ENCODE data around the gene STAG1. TPM values are rescaled to one million over a fixed set of nuclear protein-coding genes. Genes with fewer than 3 reads are reported as not detected.

The STAG1 gene
- total RNA-seq, 4 donors from 2014 or later: 39.3 to 53.3 (median 51.3) TPM

- no peaks in the 10 kb centered on the region for H3K9me3 ChIP-seq
- no peaks in the 10 kb centered on the region for H3K4me1 ChIP-seq
- H3K27me3 ChIP-seq: no peaks in the 10 kb centered on the region
- H3K27ac ChIP-seq: no peak overlapping the region
- no peak overlapping the region for H3K4me3 ChIP-seq
- TF ChIP-seq EP300 (IDR thresholded peaks at IDR 0.05) (no peak), POLR2AphosphoS5 (IDR thresholded peaks at IDR 0.05) (no peak), POLR2A (IDR thresholded peaks at IDR 0.05) (no peak), CTCF (IDR thresholded peaks at IDR 0.05) (no peak)
- H3K36me3 ChIP-seq: no peaks in the 10 kb centered on the region
- no peak for ATAC-seq
Observed at GRCh38 chr3:136546720-136547119, 205.5 kb downstream of the STAG1 start.

- no peak overlapping the region for H3K27ac ChIP-seq
- no peaks in the 10 kb centered on the region for H3K27me3 ChIP-seq
- no peak for ATAC-seq
- no peaks in the 10 kb centered on the region for H3K9me3 ChIP-seq
- TF ChIP-seq EP300 (IDR thresholded peaks at IDR 0.05) (no peak), CTCF (IDR thresholded peaks at IDR 0.05) (peak in 1 of 4 experiments; percentile 22)
- no peaks in the 10 kb centered on the region for H3K36me3 ChIP-seq
- H3K4me3 ChIP-seq: no peak overlapping the region
- H3K4me1 ChIP-seq: no peaks in the 10 kb centered on the region
- 50 to 53% methylated on average over 3 of the region's 3 CpGs for WGBS, 2 donors (ENCODE audit: low coverage in 1 of 2)
Observed at GRCh38 chr3:136545664-136546268, 206.4 kb downstream of the STAG1 start.

- no peaks in the 10 kb centered on the region for H3K27me3 ChIP-seq
- no peaks in the 10 kb centered on the region for H3K36me3 ChIP-seq
- H3K9me3 ChIP-seq: no peaks in the 10 kb centered on the region
- TF ChIP-seq CTCF (IDR thresholded peaks at IDR 0.05) (no peak), POLR2A (IDR thresholded peaks at IDR 0.05) (no peak), POLR2AphosphoS5 (IDR thresholded peaks at IDR 0.05) (no peak), EP300 (IDR thresholded peaks at IDR 0.05) (no peak)
- no peak overlapping the region for H3K4me3 ChIP-seq
- no peak overlapping the region for H3K27ac ChIP-seq
- no peaks in the 10 kb centered on the region for H3K4me1 ChIP-seq
- WGBS, 2 donors (ENCODE audit: low coverage in 1 of 2): 80 to 100% methylated on average over 1 to 3 of the region's 3 CpGs
- ATAC-seq: no peak
Observed at GRCh38 chr3:136544532-136544931, 207.6 kb downstream of the STAG1 start.

GRCh38 chr3:136543385-136543784 is 208.8 kb downstream of the STAG1 start:
- no peak overlapping the region for H3K4me3 ChIP-seq
- H3K27me3 ChIP-seq: no peaks in the 10 kb centered on the region
- no peak overlapping the region for H3K27ac ChIP-seq
- H3K4me1 ChIP-seq: no peaks in the 10 kb centered on the region
- no peaks in the 10 kb centered on the region for H3K9me3 ChIP-seq
- ATAC-seq: no peak
- WGBS, 2 donors (ENCODE audit: low coverage in 1 of 2): 70 to 88% methylated on average over 4 of the region's 4 CpGs
- no peaks in the 10 kb centered on the region for H3K36me3 ChIP-seq
- no peak for TF ChIP-seq POLR2AphosphoS5 (IDR thresholded peaks at IDR 0.05)

- TF ChIP-seq CTCF (IDR thresholded peaks at IDR 0.05) (no peak), POLR2AphosphoS5 (IDR thresholded peaks at IDR 0.05) (no peak), EP300 (IDR thresholded peaks at IDR 0.05) (no peak), POLR2A (IDR thresholded peaks at IDR 0.05) (no peak)
- no peaks in the 10 kb centered on the region for H3K4me1 ChIP-seq
- peaks cover 0 to 6% of the 10 kb centered on the region in 2 donors for H3K36me3 ChIP-seq
- H3K27me3 ChIP-seq: no peaks in the 10 kb centered on the region
- ATAC-seq: no peak
- WGBS, 2 donors (ENCODE audit: low coverage in 1 of 2): 89 to 91% methylated on average over 3 of the region's 3 CpGs
- H3K9me3 ChIP-seq: peaks cover 0 to 8% (median 0%) of the 10 kb centered on the region in 3 donors
- H3K4me3 ChIP-seq: no peak overlapping the region
- no peak overlapping the region for H3K27ac ChIP-seq
Observed at GRCh38 chr3:136535906-136536305, 216.3 kb downstream of the STAG1 start.
